C1 segment of cervical spinal cord (tissue), 14 donors: Measurements from ENCODE around the gene PSORS1C1.

Experiments used
- DNase-seq, 14 donors: peaks; one replicate each; lab custom pipeline; 2025; lab: John Stamatoyannopoulos, UW

PSORS1C1 gene

GRCh38 chr6:31094389-31094881 is 20.2 kb upstream of the PSORS1C1 start:
- DNase-seq, result peak in 2 of 14 donors; percentile 37 to 97

GRCh38 chr6:31096215-31096614 is 18.4 kb upstream of the PSORS1C1 start:
- DNase-seq, result no peak

GRCh38 chr6:31096656-31097055 is 17.9 kb upstream of the PSORS1C1 start:
- peak in 1 of 14 donors; percentile 12 for DNase-seq

- no peak for DNase-seq
Measured at GRCh38 chr6:31098449-31098938, 16.1 kb upstream of the PSORS1C1 start.

- DNase-seq, result no peak
Measured at GRCh38 chr6:31103136-31103535, 11.5 kb upstream of the PSORS1C1 start.

GRCh38 chr6:31107052-31107451 is 7.5 kb upstream of the PSORS1C1 start:
- DNase-seq, result no peak

GRCh38 chr6:31110825-31111582 is 3.6 kb upstream of the PSORS1C1 start:
- peak in 1 of 14 donors; percentile 26 for DNase-seq

- DNase-seq, result no peak
Measured at GRCh38 chr6:31111712-31112111, 2.9 kb upstream of the PSORS1C1 start.

GRCh38 chr6:31112478-31112877 is 2.1 kb upstream of the PSORS1C1 start, which contains the start of gene C6orf15:
Gene C6orf15, minus strand, starts transcription at chr6:31112575. Its CDS starts 20 bp downstream, at chr6:31112555.
- DNase-seq, result no peak

GRCh38 chr6:31113861-31114540 is 599 bp upstream of the PSORS1C1 start:
- DNase-seq, result no peak

- peak in 3 of 14 donors; percentile 22 to 51 (median 26) for DNase-seq
Measured at GRCh38 chr6:31114970-31115849, 610 bp downstream of the PSORS1C1 start.

GRCh38 chr6:31115941-31116560 is 1.5 kb downstream of the PSORS1C1 start:
- DNase-seq, result no peak

GRCh38 chr6:31116661-31117385 is 2.2 kb downstream of the PSORS1C1 start:
- no peak for DNase-seq

GRCh38 chr6:31118178-31118577 is 3.6 kb downstream of the PSORS1C1 start:
- no peak for DNase-seq

- no peak for DNase-seq
Measured at GRCh38 chr6:31120151-31120915, 5.7 kb downstream of the PSORS1C1 start, which contains the start of gene CDSN. Gene CDSN, minus strand, starts transcription at chr6:31120446. Its CDS starts 27 bp downstream, at chr6:31120419.

GRCh38 chr6:31121131-31121790 is 6.7 kb downstream of the PSORS1C1 start:
- no peak for DNase-seq

- peak in 10 of 14 donors; percentile 6 to 67 (median 30) for DNase-seq
Measured at GRCh38 chr6:31122791-31123706, 8.4 kb downstream of the PSORS1C1 start.

GRCh38 chr6:31125162-31125561 is 10.6 kb downstream of the PSORS1C1 start:
- peak in 1 of 14 donors; percentile 28 for DNase-seq
